Myocyte (in vitro differentiated cells): ENCODE data around the gene CHFR. TPM values are rescaled to one million over a fixed set of nuclear protein-coding genes. Genes with fewer than 3 reads are reported as not detected.
"Not testable (repeated sequence)": the region's sequence is repeated elsewhere in the genome, so short reads cannot be mapped to it uniquely, and the experiment has no call there.

Experiments
- DNase-seq: peaks from one replicate; pipeline ENCODE4 v3.0.0-alpha.2; 2012; ENCODE audit warnings: low read depth
- polyA plus RNA-seq: library from polyadenylated mRNA; unstranded; fragments of >200 nt; gene quantifications from one replicate; pipeline ENCODE4 v1.2.1, GENCODE V29; 2012; ENCODE audit warnings: missing spikeins
- total RNA-seq: library from RNA; depleted of rRNA; stranded (reverse); fragments of >200 nt; gene quantifications from 2 replicates; pipeline ENCODE4 v1.2.3, GENCODE V29; 2014

The CHFR gene, protein sequence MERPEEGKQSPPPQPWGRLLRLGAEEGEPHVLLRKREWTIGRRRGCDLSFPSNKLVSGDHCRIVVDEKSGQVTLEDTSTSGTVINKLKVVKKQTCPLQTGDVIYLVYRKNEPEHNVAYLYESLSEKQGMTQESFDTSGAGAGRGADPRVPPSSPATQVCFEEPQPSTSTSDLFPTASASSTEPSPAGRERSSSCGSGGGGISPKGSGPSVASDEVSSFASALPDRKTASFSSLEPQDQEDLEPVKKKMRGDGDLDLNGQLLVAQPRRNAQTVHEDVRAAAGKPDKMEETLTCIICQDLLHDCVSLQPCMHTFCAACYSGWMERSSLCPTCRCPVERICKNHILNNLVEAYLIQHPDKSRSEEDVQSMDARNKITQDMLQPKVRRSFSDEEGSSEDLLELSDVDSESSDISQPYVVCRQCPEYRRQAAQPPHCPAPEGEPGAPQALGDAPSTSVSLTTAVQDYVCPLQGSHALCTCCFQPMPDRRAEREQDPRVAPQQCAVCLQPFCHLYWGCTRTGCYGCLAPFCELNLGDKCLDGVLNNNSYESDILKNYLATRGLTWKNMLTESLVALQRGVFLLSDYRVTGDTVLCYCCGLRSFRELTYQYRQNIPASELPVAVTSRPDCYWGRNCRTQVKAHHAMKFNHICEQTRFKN
- total RNA-seq = 26.6 and 34.8 TPM in 2 replicates
- 35.5 TPM for polyA plus RNA-seq

DNA sequence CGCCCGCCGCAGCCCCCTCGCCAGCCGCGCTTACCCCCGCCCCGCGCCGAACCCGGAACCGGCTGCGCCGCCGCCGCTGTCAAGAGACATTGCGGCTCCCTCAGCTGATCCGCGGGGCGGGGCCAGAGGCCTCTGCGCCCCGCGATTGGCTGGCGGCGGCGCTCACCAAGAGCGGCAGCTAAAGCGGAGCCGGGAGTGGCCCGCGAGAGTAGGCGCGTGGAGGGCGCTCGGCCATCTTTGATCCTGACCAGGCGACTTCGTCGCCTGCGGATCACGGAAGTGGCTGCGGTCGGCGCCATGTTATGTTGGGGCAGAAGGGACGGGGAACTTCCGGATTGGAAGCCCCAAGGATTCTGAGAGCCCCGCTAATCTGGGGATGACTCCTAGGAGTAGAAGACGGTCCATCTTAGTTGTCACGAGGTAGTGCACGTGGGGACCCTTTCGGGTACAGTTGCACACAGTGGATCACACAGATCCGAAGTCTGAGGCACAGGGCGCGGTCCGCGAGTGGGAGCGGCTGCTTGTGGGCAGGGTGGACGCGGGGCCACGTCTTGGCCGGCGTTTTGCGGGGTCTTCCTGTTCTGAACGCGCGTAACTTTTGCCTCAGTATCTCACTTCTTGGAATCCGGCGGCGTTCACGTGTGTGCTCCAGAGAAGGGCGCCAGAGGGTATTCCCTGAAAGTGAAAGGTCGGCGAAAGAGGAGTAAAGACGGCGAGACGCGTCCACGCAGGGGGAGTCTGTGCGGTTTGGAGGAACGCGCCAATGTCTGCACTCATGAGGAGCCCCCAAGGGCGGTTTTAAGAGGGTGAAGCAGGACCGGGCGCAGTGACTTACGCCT, at the start of gene CHFR:
Gene CHFR, minus strand, starts transcription at position 93 of the 839 bp plus-strand sequence. CDS start 277 bp downstream, outside the sequence.
- DNase-seq = peak; percentile 97

DNA sequence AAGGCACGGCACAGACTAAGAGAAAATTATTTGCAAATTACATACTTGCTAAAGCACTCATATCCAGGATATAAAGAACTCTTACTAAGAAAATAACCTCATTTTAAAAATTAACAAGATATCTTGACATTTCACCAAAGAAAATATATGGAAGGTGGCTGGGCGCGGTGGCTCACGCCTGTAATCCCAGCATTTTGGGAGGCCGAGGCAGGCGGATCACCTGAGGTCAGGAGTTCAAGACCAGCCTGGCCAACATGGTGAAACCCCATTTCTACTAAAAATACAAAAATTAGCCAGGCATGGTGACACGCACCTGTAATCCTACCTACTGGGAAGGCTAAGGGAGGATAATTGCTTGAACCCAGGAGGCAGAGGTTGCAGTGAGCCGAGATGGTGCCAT, 49.5 kb upstream of the CHFR start:
- not testable (repeated sequence) for DNase-seq

DNA sequence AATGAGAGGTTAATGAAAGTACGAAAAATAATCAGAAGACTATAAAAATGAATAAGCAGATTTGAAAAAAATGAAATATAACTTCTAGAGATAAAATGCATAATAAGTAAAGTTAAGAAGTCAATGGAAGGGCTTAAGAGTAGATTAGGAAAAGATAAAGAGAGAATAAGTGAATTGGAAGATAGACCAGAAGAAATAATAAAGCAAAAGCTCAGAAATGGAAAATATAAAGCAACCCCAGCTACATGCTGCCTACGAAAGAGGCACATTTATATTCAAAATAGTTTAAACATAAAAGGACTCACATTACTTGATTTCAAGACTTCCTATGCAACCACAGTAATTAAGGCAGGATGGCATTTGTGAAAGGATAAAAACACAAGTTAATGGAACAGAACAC, 48.8 kb upstream of the CHFR start:
- DNase-seq = no peak

DNA sequence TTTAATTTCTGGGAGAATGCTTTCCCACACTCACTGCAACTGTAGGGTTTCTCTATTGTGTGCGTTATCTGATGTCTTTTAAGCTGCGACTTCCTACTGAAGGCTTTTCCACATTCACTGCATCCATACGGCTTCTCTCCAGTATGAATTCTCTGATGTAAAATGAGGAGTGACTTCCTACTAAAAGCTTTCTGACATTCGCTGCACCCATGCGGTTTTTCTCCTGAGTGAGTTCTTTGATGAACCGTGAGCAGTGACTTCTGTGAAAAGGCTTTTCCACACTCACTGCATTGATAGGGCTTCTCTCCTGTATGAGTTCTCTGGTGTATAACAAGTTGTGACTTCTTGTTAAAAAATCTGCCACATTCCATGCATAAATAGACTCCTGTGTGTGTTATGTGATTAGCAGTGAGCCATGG, 39.0 kb upstream of the CHFR start:
- DNase-seq = no peak

DNA sequence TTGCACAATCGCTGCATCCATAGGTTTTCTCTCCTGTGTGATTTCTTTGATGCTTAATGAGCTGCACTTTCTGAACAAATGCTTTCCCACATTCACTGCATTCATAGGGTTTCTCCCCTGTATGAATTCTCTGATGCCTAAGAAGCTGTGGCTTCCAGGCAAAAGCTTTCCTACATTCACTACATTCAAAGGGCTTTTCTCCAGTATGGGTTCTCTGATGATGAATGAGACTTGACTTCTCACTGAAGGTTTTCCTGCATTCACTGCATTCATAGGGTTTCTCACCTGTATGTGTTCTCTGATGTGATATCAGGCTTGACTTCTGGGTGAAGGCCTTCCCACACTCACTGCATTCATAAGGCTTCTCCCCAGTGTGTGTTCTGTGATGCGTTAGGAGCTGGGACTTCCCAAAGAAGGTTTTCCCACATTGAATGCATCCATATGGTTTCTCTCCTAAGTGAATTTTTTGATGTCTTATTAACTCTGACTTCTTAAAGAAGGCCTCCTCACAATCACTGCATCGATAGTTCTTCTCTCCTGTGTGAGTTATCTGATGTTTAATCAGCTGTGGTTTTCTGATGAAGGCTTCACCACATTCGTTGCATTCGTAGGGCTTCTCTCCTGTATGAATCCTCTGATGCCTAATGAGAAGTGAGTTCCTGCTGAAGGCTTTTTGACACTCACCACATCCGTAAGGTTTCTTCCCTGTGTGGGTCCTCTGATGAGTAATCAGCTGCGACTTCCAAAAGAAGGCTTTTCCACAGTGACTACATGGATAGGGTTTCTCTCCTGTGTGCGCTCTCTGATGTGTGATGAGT, 38.4 kb upstream of the CHFR start:
- DNase-seq = no peak

DNA sequence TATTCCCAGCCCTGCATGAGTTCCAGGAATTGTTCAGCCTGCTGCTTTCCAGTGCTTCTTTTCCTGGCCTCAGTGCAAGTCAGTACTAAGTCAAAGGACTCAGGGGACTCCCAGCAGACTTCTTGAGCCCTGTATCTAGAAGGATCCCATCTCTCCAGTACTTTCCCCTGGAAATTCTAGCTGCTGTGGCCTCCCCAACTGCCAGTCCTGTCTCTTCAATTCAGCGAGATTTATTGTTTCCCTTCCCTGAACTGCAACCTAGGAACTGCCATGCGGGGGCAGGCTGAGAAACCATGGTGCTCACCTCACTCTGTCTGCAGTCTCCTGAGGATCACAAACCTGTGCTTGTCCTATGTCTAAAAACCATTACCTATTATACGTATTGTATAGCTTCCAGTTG, 37.0 kb upstream of the CHFR start:
- DNase-seq = no peak

DNA sequence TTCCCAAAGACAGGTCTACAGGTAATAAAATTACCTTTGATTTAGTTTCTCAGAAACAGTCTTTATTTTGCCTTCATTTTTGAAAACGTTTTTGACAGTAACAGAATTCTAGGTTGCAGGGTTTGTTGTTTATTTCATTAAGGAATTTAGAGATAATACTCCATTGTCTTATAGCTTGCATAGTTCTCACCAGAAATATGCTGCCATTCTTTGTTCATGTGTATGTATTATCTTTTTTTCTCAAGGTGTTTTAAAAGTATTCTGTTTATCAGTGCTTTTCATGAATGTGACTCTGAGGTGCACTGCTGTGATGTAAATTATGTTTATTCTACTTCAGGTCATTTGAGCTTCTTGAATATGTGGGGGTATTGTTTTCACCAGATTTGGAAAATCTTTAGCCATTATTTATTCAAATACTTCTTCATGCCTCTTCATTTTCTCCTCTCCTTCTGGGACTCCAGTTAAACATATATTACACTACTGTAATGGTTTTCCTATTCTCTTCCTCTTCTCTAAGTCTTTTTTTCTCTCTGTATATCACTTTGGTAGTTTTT, 36.0 kb upstream of the CHFR start:
- DNase-seq = no peak

DNA sequence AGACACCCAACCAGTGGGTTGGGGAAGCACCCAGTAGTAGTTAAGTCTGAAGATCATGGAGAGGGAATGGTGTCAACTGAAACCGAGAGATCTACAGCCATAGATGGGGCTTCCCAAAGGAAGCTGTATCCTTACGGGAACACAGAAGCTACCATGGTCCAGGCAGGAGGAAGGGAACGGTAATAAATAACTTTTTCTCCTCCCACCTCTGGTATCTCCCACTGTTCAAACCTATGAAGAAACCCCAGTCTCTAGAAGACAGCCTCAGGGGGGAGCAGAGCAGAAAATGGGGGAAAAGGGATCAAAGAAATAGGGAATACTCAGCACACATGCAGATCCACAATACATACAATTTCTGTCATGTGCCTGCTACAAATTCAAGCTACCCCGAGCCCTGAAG, 35.3 kb upstream of the CHFR start:
- DNase-seq = no peak

DNA sequence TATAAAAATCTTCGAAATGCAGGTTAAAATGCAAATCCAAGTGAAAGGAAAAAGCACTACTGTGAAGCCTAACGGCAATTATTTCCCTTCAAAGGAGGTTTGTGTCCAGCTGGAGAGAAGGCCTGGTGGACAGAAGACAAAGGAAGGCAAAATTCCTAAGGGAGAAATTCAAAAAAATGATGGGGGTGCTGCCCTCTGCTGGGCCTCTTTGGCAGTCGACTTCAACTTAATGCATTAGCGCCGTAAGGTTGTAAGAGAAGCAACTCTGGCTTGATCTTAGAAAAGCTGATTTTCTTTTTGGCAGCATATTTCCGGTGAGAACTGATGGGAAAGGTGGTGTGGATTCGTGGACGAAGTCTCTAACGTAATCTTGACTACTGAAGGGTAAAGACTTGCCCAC, 34.3 kb upstream of the CHFR start:
- no peak for DNase-seq

DNA sequence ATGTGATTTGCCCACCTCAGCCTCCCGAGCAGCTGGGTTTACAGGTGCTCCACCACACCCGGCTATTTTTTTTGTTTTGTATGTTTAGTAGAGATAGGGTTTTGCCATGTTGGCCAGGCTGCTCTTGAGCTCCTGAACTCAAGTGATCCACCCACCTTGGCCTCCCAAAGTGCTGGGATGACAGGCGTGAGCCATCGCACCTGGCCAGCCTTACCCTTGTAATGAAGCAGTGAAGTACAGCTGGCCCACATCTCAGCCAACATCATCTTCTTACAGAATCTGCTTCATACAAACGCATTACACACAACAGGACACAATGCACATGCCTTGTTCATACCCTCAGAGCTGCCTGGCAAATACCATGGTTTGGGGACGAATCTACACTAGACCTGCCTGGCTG, 31.3 kb upstream of the CHFR start:
- DNase-seq = no peak

DNA sequence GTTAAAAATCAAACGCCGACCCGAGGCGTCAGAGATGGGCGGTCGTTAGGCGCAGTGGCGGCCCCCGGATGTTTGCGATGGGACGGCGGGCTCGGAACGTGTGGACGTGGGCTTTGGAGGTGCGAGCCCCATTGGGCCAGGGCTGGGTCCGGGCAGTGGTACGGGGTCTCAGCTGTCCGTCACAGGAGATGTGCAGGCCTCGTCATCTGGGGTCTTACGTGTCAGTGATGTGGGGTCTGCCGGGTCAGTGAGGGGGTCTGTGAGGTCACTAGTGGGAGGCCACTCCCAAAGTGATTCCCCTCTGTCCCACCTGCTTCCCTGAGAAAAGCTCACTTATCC, 21.6 kb upstream of the CHFR start:
- DNase-seq = no peak

DNA sequence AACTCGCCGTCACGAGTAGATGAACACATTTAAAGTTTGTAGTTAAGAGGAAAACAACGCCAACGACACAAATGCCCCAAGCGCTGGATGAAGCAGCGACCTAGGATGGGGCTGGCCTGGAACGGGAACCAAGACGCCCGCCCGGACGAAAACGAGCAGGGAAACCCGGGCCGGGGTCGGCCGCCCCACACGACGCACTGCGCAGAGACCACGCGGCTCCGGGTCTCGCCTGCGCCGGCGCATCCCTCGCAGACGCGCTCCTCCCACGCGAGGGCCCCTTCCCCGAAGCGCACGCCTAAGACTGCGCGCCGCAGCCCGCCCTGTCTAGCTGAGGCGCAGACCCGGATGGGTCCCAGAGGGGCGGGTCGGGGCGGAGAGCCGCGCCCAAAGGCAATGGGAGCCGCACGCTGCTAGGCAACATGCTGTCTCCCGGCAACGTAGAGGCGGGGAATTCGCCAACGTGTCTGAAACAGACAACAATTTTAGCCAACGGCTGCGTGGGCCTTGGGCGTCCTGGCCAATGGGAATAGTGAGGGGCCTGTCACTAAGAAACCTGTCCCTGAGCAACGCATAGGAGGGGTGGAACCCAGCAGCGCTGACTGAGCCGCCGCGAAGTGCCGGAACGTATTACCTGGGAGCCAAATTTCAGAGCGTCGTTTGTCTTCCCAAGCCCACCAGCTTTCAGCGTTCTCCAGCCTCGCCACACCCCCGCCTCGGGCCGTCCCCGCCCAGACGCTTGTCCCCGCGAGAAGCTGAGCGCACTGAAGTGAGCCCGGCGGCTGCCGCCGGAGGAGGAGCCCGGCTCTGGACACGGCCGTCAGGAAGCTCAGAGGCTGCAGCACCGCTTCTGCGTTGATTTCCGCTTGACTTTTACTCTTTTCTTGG, 21.0 kb upstream of the CHFR start:
- peak; percentile 18 for DNase-seq

DNA sequence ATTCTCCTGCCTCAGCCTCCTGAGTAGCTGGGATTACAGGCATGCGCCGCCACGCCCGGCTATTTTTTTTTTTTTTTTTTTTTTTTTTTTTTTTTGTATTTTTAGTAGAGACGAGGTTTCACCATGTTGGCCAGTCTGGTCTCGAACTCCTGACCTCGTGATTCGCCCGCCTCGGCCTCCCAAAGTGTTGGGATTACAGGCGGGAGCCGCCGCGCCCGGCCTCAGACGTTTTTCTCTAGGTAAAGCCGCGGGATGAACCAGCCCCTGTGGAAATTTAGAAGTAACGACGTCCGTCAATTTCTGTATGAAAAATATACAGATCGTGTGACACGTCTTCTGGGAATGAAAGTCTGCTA, 20.4 kb upstream of the CHFR start:
- not testable (repeated sequence) for DNase-seq

DNA sequence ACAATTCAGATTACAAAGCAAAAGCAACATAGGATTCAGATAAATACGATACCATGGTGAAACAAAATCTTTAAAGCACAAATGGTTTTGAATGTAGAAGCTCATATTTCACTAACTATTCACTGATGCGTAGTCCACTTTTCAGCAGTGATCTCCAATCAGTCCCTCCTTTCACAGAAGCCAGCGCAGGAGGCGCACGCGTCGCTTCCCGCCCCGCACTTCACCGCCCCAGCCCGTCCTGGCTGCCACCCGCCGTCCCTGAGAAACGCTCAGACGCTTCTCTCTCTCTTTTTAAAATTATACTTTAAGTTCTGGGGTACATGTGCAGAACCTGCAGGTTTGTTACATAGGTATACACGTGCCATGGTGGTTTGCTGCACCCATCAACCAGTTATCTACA, 19.8 kb upstream of the CHFR start:
- DNase-seq = no peak

DNA sequence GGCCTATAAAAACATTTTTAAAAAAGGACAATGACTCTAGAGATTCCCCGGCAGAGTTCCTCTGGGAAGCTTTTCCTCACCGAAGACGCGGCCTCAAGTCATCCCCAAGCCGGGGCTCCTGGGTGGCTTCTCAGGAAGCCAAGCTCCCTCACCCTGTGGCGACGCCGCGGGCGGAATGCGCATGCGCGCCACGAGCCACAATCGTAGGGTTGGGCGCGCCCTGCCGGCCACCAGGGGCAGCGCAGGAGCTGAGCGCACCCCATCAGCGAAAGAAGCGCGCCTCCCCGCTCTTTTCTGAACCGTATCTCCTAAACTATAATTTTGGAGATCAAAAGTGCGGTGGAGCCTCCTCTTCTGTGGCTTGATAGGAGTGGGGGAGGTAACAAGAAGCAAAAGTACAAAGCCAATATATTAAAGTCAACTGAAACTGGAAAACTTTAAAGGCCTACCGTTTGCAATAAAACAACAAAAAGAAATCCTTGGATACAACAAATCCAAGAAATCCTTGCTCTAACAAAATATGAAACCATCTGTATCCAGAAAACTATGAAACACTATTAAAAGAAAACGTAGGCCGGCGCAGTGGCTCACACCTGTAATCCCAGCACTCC, 17.4 kb upstream of the CHFR start:
- DNase-seq = no peak

DNA sequence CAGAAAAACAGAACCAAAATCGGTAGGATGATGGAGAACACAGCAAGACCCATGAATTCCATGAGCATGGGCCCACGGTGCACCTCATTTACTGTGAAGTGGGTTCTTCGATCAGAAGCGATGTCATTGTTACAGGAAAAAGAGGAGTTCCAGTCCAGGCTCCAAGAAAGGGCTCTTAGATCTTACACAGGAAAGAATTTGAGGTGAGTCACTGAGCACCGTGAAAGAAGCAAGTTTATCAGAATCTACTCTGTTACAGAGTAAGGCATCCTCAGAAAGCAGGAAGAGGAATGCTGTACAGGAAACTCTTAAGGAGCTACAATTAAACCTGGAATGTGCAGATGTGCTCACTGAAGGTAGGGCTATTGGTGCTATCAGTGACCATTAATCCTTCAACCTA, 11.6 kb upstream of the CHFR start:
- no peak for DNase-seq

DNA sequence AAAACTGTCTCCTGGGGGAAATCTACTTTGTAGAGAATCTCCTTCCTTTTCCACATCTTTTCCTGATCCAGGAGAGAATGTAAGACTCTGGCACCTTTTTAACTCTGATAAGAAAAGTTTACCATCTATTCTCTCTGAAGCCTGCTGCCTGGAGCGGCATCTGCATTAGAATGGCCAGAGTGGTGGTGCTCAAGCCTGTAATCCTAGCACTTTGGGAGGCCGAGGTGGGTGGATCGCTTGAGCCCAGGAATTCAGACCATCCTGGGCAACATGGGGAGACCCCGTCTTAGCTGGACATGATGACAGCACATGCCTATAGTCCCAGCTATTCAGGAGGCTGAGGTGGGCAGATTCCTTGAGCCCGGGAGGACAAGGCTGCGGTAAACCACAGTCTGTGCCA, 1.4 kb upstream of the CHFR start:
- no peak for DNase-seq

DNA sequence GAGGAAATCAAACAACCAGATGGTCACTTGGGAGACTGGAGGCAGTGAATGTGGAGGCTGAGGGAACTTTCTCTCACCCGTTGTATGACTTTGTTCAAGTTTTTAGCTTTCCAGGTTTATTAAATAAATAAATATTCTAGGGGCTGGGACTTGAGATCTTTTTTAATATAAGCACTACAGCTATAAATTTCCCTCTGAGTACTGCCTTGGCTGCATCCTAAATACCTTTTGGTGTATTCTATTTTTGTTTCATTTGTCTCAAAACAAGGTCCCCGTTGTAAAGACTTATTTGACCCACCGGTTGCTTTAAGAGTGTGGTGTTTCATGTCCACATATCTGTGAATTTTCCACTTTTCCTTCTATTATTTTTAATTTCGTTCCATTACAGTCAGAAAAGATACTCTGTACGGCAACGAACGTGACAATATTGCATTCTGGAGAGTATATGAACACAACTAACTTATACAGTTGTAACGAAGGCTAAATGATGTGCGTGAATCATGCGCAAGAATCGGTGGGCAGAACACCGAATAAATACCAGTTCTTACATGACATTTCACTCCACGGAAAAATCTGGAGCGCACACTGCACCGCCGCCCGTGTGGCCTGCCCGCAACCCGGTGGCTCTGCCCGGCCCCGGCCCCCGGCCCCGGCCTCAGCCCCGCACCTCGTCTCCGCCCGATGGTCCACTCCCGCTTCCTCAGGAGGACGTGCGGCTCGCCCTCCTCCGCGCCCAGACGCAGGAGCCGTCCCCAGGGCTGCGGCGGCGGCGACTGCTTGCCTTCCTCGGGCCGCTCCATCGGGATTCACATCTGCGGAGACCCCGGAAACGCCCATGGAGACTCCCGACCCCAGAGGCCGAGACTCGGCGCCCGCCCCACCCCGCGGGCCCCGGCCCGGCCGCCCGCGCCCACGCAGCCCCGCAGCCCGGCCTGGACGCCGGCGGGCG, 602 bp downstream of the CHFR start:
- DNase-seq = peak; percentile 28
